SK-N-SH (cell line): ENCODE data around the gene ARFRP1. TPM values are rescaled to one million over a fixed set of nuclear protein-coding genes. Genes with fewer than 3 reads are reported as not detected.

Experiments
- polyA plus RNA-seq, 3 experiments: library from polyadenylated mRNA; depleted of rRNA; stranded (reverse); fragments of >200 nt; gene quantifications; 2 replicates each; pipeline ENCODE4 v1.2.3, GENCODE V29; 2012
- small RNA-seq, 7 experiments: library from RNA; depleted of rRNA; stranded (forward); fragments of <200 nt; gene quantifications; one replicate each; pipeline ENCODE3, GENCODE V24; 2012

The ARFRP1 gene
- polyA plus RNA-seq, 1 of the 3 experiments (the other 2 are of a cell fraction): 72.8 TPM

Small RNA genes within 50 kb of the gene (small RNA-seq; reads per million reads assigned to genes)
- gene LIME1: 0 to 2.3 (median 0) reads per million in 7 experiments
- 0 reads per million in 7 experiments for gene TNFRSF6B

Other genes starting within 250 kb of the ARFRP1 start
- 3.9 and 8.3 TPM in 2 replicates for gene KCNQ2, start 235.3 kb downstream of the ARFRP1 start, polyA plus RNA-seq (2012; rRNA removed)
- gene EEF1A2, start 208.9 kb downstream of the ARFRP1 start, polyA plus RNA-seq (2012; rRNA removed): 9.2 and 16.5 TPM in 2 replicates
- gene PPDPF, start 187.2 kb downstream of the ARFRP1 start, polyA plus RNA-seq (2012; rRNA removed): 20.0 and 71.4 TPM in 2 replicates
- 0.07 and 0.13 TPM in 2 replicates for gene PTK6, start 170.6 kb downstream of the ARFRP1 start, polyA plus RNA-seq (2012; rRNA removed)
- not detected in 2 replicates for gene SRMS, start 160.2 kb downstream of the ARFRP1 start, polyA plus RNA-seq (2012; rRNA removed)
- 4.5 and 5.5 TPM in 2 replicates for gene FNDC11, start 153.8 kb downstream of the ARFRP1 start, polyA plus RNA-seq (2012; rRNA removed)
- 5.5 and 7.6 TPM in 2 replicates for gene HELZ2, start 133.7 kb downstream of the ARFRP1 start, polyA plus RNA-seq (2012; rRNA removed)
- gene GMEB2, start 80.9 kb downstream of the ARFRP1 start, polyA plus RNA-seq (2012; rRNA removed): 5.6 and 6.5 TPM in 2 replicates
- 89.8 and 111 TPM in 2 replicates for gene STMN3, start 54.6 kb downstream of the ARFRP1 start, polyA plus RNA-seq (2012; rRNA removed)
- gene RTEL1, start 49.7 kb downstream of the ARFRP1 start, polyA plus RNA-seq (2012; rRNA removed): 9.9 and 12.9 TPM in 2 replicates
- gene TNFRSF6B, start 11.3 kb downstream of the ARFRP1 start, polyA plus RNA-seq (2012; rRNA removed): 8.2 and 9.4 TPM in 2 replicates
- gene ZGPAT, start 63 bp upstream of the ARFRP1 start, polyA plus RNA-seq (2012; rRNA removed): 33.7 and 36.8 TPM in 2 replicates
- gene LIME1, start 28.7 kb upstream of the ARFRP1 start, polyA plus RNA-seq (2012; rRNA removed): 10.9 and 12.3 TPM in 2 replicates
- 75.5 and 90.9 TPM in 2 replicates for gene SLC2A4RG, start 31.8 kb upstream of the ARFRP1 start, polyA plus RNA-seq (2012; rRNA removed)
- gene ZBTB46, start 123.3 kb upstream of the ARFRP1 start, polyA plus RNA-seq (2012; rRNA removed): 0.11 and 0.15 TPM in 2 replicates
- not detected in 2 replicates for gene ABHD16B, start 153.5 kb upstream of the ARFRP1 start, polyA plus RNA-seq (2012; rRNA removed)
- gene TPD52L2, start 157.3 kb upstream of the ARFRP1 start, polyA plus RNA-seq (2012; rRNA removed): 137 and 161 TPM in 2 replicates
- gene DNAJC5, start 187.2 kb upstream of the ARFRP1 start, polyA plus RNA-seq (2012; rRNA removed): 24.2 and 26.2 TPM in 2 replicates
- 70.3 and 71.6 TPM in 2 replicates for gene UCKL1, start 248.4 kb upstream of the ARFRP1 start, polyA plus RNA-seq (2012; rRNA removed)